ENCODE measurements around the gene UBE2H. TPM values are rescaled to one million over a fixed set of nuclear protein-coding genes. Genes with fewer than 3 reads are reported as not detected.

UBE2H gene
- total and polyA plus RNA-seq, 4 donors: 11.9 to 84.2 (median 23.7) TPM

GRCh38 chr7:129851174-129851573 is 101.6 kb downstream of the UBE2H start:
- H3K27ac ChIP-seq (ENCODE audit: low read depth in 1 of 2, low read length in 2 of 2): peak overlapping the region; percentile 50 to 53
- peaks cover 12 to 44% (median 30%) of the 10 kb centered on the region in 4 donors for H3K4me1 ChIP-seq (ENCODE audit: control insufficient read depth in 4 of 4, insufficient read depth in 4 of 4, low read length in 3 of 4)
- no peaks in the 10 kb centered on the region for H3K27me3 ChIP-seq (ENCODE audit: control insufficient read depth in 4 of 4, insufficient read depth in 4 of 4, low read length in 3 of 4)
- no peak overlapping the region for H3K4me3 ChIP-seq (ENCODE audit: low read depth in 1 of 3, low read length in 3 of 3)
- no peak for DNase-seq (ENCODE audit: low spot score)
- H3K9ac ChIP-seq (ENCODE audit: low read depth in 1 of 2, low read length in 2 of 2): no peak overlapping the region
- H3K36me3 ChIP-seq (ENCODE audit: control insufficient read depth in 4 of 4, insufficient read depth in 3 of 4, low read depth in 1 of 4, low read length in 3 of 4): peaks cover 0 to 3% (median 0%) of the 10 kb centered on the region in 4 donors
- TF ChIP-seq SP1 (IDR thresholded peaks at IDR 0.05) (no peak), EGR1 (IDR thresholded peaks at IDR 0.05; ENCODE audit: low read depth in 2 of 2) (no peak), FOXA2 (IDR thresholded peaks at IDR 0.05) (no peak)
- TF ChIP-seq, protein P1, sequence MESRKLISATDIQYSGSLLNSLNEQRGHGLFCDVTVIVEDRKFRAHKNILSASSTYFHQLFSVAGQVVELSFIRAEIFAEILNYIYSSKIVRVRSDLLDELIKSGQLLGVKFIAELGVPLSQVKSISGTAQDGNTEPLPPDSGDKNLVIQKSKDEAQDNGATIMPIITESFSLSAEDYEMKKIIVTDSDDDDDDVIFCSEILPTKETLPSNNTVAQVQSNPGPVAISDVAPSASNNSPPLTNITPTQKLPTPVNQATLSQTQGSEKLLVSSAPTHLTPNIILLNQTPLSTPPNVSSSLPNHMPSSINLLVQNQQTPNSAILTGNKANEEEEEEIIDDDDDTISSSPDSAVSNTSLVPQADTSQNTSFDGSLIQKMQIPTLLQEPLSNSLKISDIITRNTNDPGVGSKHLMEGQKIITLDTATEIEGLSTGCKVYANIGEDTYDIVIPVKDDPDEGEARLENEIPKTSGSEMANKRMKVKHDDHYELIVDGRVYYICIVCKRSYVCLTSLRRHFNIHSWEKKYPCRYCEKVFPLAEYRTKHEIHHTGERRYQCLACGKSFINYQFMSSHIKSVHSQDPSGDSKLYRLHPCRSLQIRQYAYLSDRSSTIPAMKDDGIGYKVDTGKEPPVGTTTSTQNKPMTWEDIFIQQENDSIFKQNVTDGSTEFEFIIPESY (IDR thresholded peaks at IDR 0.05): no peak
- TF ChIP-seq, protein P2, sequence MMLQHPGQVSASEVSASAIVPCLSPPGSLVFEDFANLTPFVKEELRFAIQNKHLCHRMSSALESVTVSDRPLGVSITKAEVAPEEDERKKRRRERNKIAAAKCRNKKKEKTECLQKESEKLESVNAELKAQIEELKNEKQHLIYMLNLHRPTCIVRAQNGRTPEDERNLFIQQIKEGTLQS (IDR thresholded peaks at IDR 0.05): no peak
- no peaks in the 10 kb centered on the region for H3K9me3 ChIP-seq (ENCODE audit: control insufficient read depth in 4 of 4, low read length in 3 of 4)
- WGBS: 76% methylated on average over 5 of the region's 5 CpGs

DNA sequence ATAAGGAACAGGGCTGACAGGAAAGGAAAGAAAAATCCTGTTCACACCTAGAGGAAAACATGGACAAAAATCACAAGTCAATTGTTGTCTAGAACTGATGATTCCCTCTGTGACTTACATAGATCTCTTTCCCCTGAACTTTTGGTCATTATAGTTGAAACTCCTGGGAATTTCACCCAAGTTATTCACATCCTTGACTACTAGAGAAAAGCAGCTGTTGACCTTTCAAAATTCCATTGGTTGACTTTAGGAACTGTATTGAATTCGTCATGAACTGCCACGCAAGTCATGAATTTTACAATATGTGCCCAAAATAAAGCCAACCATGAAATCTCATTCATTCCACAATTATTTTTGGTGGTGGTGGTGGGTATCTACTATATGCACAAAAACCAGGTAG is 104.3 kb downstream of the UBE2H start:
- Histone ChIP-seq H3K4me3 (ENCODE audit: low read depth in 1 of 3, low read length in 3 of 3) (no peak overlapping the region), H3K27me3 (ENCODE audit: control insufficient read depth in 4 of 4, insufficient read depth in 4 of 4, low read length in 3 of 4) (no peaks in the 10 kb centered on the region), H3K36me3 (ENCODE audit: control insufficient read depth in 4 of 4, insufficient read depth in 3 of 4, low read depth in 1 of 4, low read length in 3 of 4) (peaks cover 0 to 3% (median under 1%) of the 10 kb centered on the region in 4 donors), H3K4me1 (ENCODE audit: control insufficient read depth in 4 of 4, insufficient read depth in 4 of 4, low read length in 3 of 4) (peaks cover 12 to 27% (median 24%) of the 10 kb centered on the region in 4 donors), H3K9ac (ENCODE audit: low read depth in 1 of 2, low read length in 2 of 2) (no peak overlapping the region), H3K9me3 (ENCODE audit: control insufficient read depth in 4 of 4, low read length in 3 of 4) (no peaks in the 10 kb centered on the region), H3K27ac (ENCODE audit: low read depth in 1 of 2, low read length in 2 of 2) (no peak overlapping the region)
- DNase-seq (ENCODE audit: low spot score): no peak
- WGBS: 92% methylated on average over 2 of the region's 2 CpGs
- TF ChIP-seq REST (IDR thresholded peaks at IDR 0.05) (no peak), NR2F2 (IDR thresholded peaks at IDR 0.05) (no peak), HNF4A (conservative IDR thresholded peaks at IDR 0.05) (no peak), CTCF (IDR thresholded peaks at IDR 0.05; ENCODE audit: low read depth, low read length, missing input control) (no peak), TAF1 (conservative IDR thresholded peaks at IDR 0.05) (no peak), RXRA (IDR thresholded peaks at IDR 0.05) (no peak), SP1 (IDR thresholded peaks at IDR 0.05) (no peak), FOXA2 (IDR thresholded peaks at IDR 0.05) (no peak), EGR1 (IDR thresholded peaks at IDR 0.05; ENCODE audit: low read depth in 2 of 2) (no peak), FOXA1 (IDR thresholded peaks at IDR 0.05) (no peak), YY1 (IDR thresholded peaks at IDR 0.05) (no peak)
- TF ChIP-seq, protein P3, sequence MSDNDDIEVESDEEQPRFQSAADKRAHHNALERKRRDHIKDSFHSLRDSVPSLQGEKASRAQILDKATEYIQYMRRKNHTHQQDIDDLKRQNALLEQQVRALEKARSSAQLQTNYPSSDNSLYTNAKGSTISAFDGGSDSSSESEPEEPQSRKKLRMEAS (IDR thresholded peaks at IDR 0.05): no peak
- TF ChIP-seq, protein P1 (IDR thresholded peaks at IDR 0.05): no peak
- TF ChIP-seq, protein P2 (IDR thresholded peaks at IDR 0.05): no peak
